Measurements from ENCODE around the gene STK32B. TPM values are rescaled to one million over a fixed set of nuclear protein-coding genes. Genes with fewer than 3 reads are reported as not detected.

STK32B gene
- total and polyA plus RNA-seq, 2 of the 8 experiments (the other 6 are each of a cell fraction or from before 2014, with no cell fraction given) = 2.3 to 2.5 TPM

- Histone ChIP-seq H3K4me3 (ENCODE audit: extremely low read depth in 1 of 4, insufficient read depth in 2 of 4, low read depth in 3 of 4, low read length in 4 of 4) (no peak overlapping the region), H2BK12ac (ENCODE audit: low read depth, low read length) (no peak overlapping the region), H3K27me3 (replicated peaks in 1 of 4; ENCODE audit: control insufficient read depth in 3 of 4, extremely low read depth in 1 of 4, insufficient read depth in 3 of 4, low read length in 3 of 4) (no peaks in the 10 kb centered on the region), H2BK20ac (ENCODE audit: low read length) (no peak overlapping the region), H2BK5ac (ENCODE audit: low read depth, low read length) (no peak overlapping the region), H4K8ac (ENCODE audit: extremely low read depth, insufficient read depth, low read length) (no peak overlapping the region), H3K27ac (ENCODE audit: low read depth, low read length) (no peak overlapping the region), H4K5ac (ENCODE audit: insufficient read length, low read depth, low read length) (no peak overlapping the region), H3K4ac (replicated peaks; ENCODE audit: insufficient read length, low read depth, low read length) (no peak overlapping the region), H3K9me3 (ENCODE audit: insufficient read depth in 2 of 2, low read depth in 1 of 2, low read length in 1 of 2) (no peaks in the 10 kb centered on the region), H4K91ac (replicated peaks; ENCODE audit: insufficient read length, low read length) (no peak overlapping the region), H2AFZ (ENCODE audit: low read length) (no peak overlapping the region), H3K4me2 (ENCODE audit: insufficient read depth in 1 of 2, low read depth in 2 of 2, low read length in 2 of 2) (no peak overlapping the region), H3K9ac (replicated peaks in 1 of 4; ENCODE audit: extremely low read depth in 1 of 4, low read depth in 3 of 4, low read length in 3 of 4) (no peak overlapping the region), H3K14ac (ENCODE audit: insufficient read length) (no peak overlapping the region), H4K20me1 (replicated peaks in 1 of 2; ENCODE audit: control insufficient read depth in 1 of 2, insufficient read depth in 2 of 2, low read length in 2 of 2) (no peaks in the 10 kb centered on the region), H3K79me2 (ENCODE audit: control insufficient read depth in 1 of 2, insufficient read depth in 2 of 2, low read length in 2 of 2) (no peaks in the 10 kb centered on the region), H3K23ac (ENCODE audit: insufficient read length) (no peak overlapping the region), H2AK5ac (ENCODE audit: low read depth, low read length) (no peak overlapping the region), H2BK15ac (ENCODE audit: low read length) (no peak overlapping the region), H3K18ac (ENCODE audit: extremely low read depth, low read length) (no peak overlapping the region), H3K4me1 (replicated peaks in 1 of 4; ENCODE audit: control insufficient read depth in 3 of 4, insufficient read depth in 4 of 4, low read length in 3 of 4) (peaks cover 0 to 2% (median 0%) of the 10 kb centered on the region in 4 experiments; a peak in 1 of 7 replicates), H3K23me2 (ENCODE audit: low read depth, low read length) (no peaks in the 10 kb centered on the region), H3K36me3 (ENCODE audit: control insufficient read depth in 2 of 4, insufficient read depth in 4 of 4, low read length in 3 of 4) (no peaks in the 10 kb centered on the region), H3K56ac (replicated peaks; ENCODE audit: insufficient read length, low read depth, low read length) (no peak overlapping the region), H3K79me1 (ENCODE audit: low read depth, low read length) (no peaks in the 10 kb centered on the region), H2BK120ac (replicated peaks; ENCODE audit: low read depth, low read length) (no peak overlapping the region)
- no peak for DNase-seq (ENCODE audit: low read depth in 1 of 2, low spot score in 2 of 2)
- TF ChIP-seq TAF1 (IDR thresholded peaks at IDR 0.05; ENCODE audit: low read depth, low read length) = no peak
- no peak for TF ChIP-seq CBX5 (IDR thresholded peaks at IDR 0.05; ENCODE audit: low read depth, low read length)
- TF ChIP-seq SP2 (IDR thresholded peaks at IDR 0.05; ENCODE audit: low read length) = no peak
- no peak for TF ChIP-seq SAP30 (IDR thresholded peaks at IDR 0.05; ENCODE audit: insufficient read depth, insufficient replicate concordance, low read length)
- no peak for TF ChIP-seq CBX8 (IDR thresholded peaks at IDR 0.05; ENCODE audit: borderline replicate concordance, low read depth, low read length)
- TF ChIP-seq RBBP5 (IDR thresholded peaks at IDR 0.05; ENCODE audit: borderline replicate concordance, low read depth, low read length) = no peak
- POLR2A ChIA-PET (ENCODE audit: partially characterized antibody) = no interaction called here
- no peak for FAIRE-seq
- CTCF ChIA-PET (ENCODE audit: partially characterized antibody) = no interaction called here
- WGBS, 2 experiments (ENCODE audit: extremely low coverage in 1 of 2, insufficient coverage in 1 of 2, insufficient read length in 1 of 2, insufficient replicate concordance in 2 of 2, low coverage in 1 of 2, low lambda C conversion rate in 2 of 2, missing lambda C conversion rate in 1 of 2) = 92% methylated on average over 3 of the region's 3 CpGs; no CpG with 5 or more reads in 1 of the 2 experiments
Observed at GRCh38 chr4:5364406-5364805, 313.1 kb downstream of the STK32B start.

Measured in H1 (cell line).